ENCODE measurements around the gene HSD17B12.

GRCh38 chr11:43631732-43632131 lies 48.8 kb upstream of the HSD17B12 start:
- TF ChIP-seq CTCF (IDR thresholded peaks at IDR 0.05): no peak
- TF ChIP-seq EP300 (IDR thresholded peaks at IDR 0.05): no peak
- TF ChIP-seq POLR2A (IDR thresholded peaks at IDR 0.05): no peak
- TF ChIP-seq POLR2AphosphoS5 (IDR thresholded peaks at IDR 0.05): no peak
